Measurements from ENCODE around the gene SPOPL. TPM values are rescaled to one million over a fixed set of nuclear protein-coding genes. Genes with fewer than 3 reads are reported as not detected.

SPOPL gene
- total and polyA plus RNA-seq, 2 donors (not counting 1 experiment from before 2014, with no cell fraction given): 11.5 to 15.2 TPM

DNA sequence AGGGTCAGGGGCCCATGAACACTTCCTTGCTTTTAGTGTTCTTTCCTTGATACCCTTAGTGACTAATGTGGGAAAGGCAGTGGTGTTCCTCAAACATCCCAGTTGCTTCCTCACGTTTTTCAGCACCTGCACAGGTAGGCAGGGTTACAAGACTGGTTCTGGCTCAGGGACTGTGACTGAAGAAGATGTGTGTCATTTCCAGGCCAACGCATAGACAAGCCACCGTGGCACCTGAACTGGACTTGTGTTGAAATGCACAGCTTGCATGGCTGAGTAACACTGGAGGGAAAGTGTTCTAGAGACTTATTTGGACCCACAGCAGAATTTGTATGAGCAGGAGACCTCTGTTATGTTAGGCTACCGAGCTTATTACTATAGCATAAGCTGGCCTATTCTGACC is 107.9 kb downstream of the SPOPL start:
- Histone ChIP-seq H2AFZ (ENCODE audit: low read length) (no peak overlapping the region), H3K4me2 (ENCODE audit: extremely low read depth, insufficient read depth, low read length) (no peak overlapping the region), H3K27me3 (ENCODE audit: control insufficient read depth, insufficient read depth, low read length) (no peaks in the 10 kb centered on the region), H3K4me3 (replicated peaks in 1 of 4; ENCODE audit: control extremely low read depth in 1 of 4, insufficient read depth in 1 of 4, low read depth in 3 of 4, low read length in 4 of 4) (no peak overlapping the region), H3K36me3 (ENCODE audit: control insufficient read depth, insufficient read depth, low read length) (no peaks in the 10 kb centered on the region), H3K79me2 (ENCODE audit: control insufficient read depth, insufficient read depth, low read length) (no peaks in the 10 kb centered on the region), H4K20me1 (ENCODE audit: control insufficient read depth, extremely low read depth, insufficient read depth, low read length) (no peaks in the 10 kb centered on the region), H3K4me1 (ENCODE audit: control insufficient read depth, extremely low read depth, insufficient read depth, low read length) (no peaks in the 10 kb centered on the region), H3K27ac (ENCODE audit: insufficient read depth, low read length) (no peak overlapping the region), H3K9ac (ENCODE audit: insufficient read depth, low read length) (no peak overlapping the region), H3K9me3 (ENCODE audit: control insufficient read depth, insufficient read depth, low read depth, low read length) (no peaks in the 10 kb centered on the region)
- no peak for DNase-seq (ENCODE audit: low read depth in 2 of 2)
- TF ChIP-seq, protein P1, sequence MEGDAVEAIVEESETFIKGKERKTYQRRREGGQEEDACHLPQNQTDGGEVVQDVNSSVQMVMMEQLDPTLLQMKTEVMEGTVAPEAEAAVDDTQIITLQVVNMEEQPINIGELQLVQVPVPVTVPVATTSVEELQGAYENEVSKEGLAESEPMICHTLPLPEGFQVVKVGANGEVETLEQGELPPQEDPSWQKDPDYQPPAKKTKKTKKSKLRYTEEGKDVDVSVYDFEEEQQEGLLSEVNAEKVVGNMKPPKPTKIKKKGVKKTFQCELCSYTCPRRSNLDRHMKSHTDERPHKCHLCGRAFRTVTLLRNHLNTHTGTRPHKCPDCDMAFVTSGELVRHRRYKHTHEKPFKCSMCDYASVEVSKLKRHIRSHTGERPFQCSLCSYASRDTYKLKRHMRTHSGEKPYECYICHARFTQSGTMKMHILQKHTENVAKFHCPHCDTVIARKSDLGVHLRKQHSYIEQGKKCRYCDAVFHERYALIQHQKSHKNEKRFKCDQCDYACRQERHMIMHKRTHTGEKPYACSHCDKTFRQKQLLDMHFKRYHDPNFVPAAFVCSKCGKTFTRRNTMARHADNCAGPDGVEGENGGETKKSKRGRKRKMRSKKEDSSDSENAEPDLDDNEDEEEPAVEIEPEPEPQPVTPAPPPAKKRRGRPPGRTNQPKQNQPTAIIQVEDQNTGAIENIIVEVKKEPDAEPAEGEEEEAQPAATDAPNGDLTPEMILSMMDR (conservative IDR thresholded peaks at IDR 0.05 in 1 of 2, IDR thresholded peaks at IDR 0.05 in 1 of 2; ENCODE audit: low read depth in 1 of 2, low read length in 2 of 2): no peak

DNA sequence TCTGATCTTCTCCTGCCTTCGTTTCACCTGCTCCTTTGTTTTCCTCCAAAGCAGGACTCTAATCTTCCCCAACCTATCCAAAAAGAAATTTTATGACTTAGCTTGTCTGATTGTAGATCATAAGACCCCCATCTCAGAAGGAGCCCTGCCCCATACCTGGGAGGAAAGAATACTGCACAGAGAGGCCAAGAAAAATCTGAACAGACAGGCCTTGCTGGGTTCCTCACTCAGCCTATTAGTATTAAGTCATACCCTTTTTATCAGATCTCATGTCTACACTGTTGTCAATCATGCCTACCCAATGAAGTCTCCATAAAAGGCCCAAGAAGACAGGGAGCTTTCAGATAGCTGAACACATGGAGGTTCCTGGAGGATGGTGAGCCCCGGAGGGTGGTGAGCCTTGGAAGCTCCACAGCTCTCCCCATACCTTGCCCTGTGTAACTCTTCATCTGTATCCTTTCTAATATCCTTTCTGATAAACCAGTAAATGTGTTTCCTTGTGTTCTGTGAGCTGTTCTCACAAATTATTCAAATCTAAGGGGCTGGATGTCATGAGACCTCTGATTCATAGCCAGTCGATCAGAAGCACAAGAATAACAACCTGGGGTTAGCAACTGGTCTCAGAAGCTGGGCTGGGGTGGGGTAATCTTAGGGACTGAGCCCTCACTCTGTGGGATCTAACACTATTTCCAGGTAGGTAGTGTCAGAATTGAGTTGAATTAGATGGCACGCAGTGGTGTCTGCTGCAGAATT is 108.8 kb downstream of the SPOPL start:
- Histone ChIP-seq H3K4me3 (replicated peaks in 1 of 4; ENCODE audit: control extremely low read depth in 1 of 4, insufficient read depth in 1 of 4, low read depth in 3 of 4, low read length in 4 of 4) (no peak overlapping the region), H3K4me2 (ENCODE audit: extremely low read depth, insufficient read depth, low read length) (no peak overlapping the region), H3K27ac (ENCODE audit: insufficient read depth, low read length) (no peak overlapping the region), H4K20me1 (ENCODE audit: control insufficient read depth, extremely low read depth, insufficient read depth, low read length) (no peaks in the 10 kb centered on the region), H3K79me2 (ENCODE audit: control insufficient read depth, insufficient read depth, low read length) (no peaks in the 10 kb centered on the region), H3K9me3 (ENCODE audit: control insufficient read depth, insufficient read depth, low read depth, low read length) (no peaks in the 10 kb centered on the region), H2AFZ (ENCODE audit: low read length) (no peak overlapping the region), H3K36me3 (ENCODE audit: control insufficient read depth, insufficient read depth, low read length) (no peaks in the 10 kb centered on the region), H3K4me1 (ENCODE audit: control insufficient read depth, extremely low read depth, insufficient read depth, low read length) (no peaks in the 10 kb centered on the region), H3K9ac (ENCODE audit: insufficient read depth, low read length) (no peak overlapping the region), H3K27me3 (ENCODE audit: control insufficient read depth, insufficient read depth, low read length) (no peaks in the 10 kb centered on the region)
- no peak for TF ChIP-seq EZH2 (IDR thresholded peaks at IDR 0.05; ENCODE audit: low read length, missing control alignments)
- TF ChIP-seq, protein P1 (conservative IDR thresholded peaks at IDR 0.05 in 1 of 2, IDR thresholded peaks at IDR 0.05 in 1 of 2; ENCODE audit: low read depth in 1 of 2, low read length in 2 of 2): no peak
- DNase-seq (ENCODE audit: low read depth in 2 of 2): no peak

- no peaks in the 10 kb centered on the region for H4K20me1 ChIP-seq (ENCODE audit: control insufficient read depth, extremely low read depth, insufficient read depth, low read length)
- H3K27me3 ChIP-seq (ENCODE audit: control insufficient read depth, insufficient read depth, low read length): no peaks in the 10 kb centered on the region
- no peaks in the 10 kb centered on the region for H3K79me2 ChIP-seq (ENCODE audit: control insufficient read depth, insufficient read depth, low read length)
- H3K4me2 ChIP-seq (ENCODE audit: extremely low read depth, insufficient read depth, low read length): no peak overlapping the region
- H3K9me3 ChIP-seq (ENCODE audit: control insufficient read depth, insufficient read depth, low read depth, low read length): no peaks in the 10 kb centered on the region
- H3K36me3 ChIP-seq (ENCODE audit: control insufficient read depth, insufficient read depth, low read length): no peaks in the 10 kb centered on the region
- H3K4me1 ChIP-seq (ENCODE audit: control insufficient read depth, extremely low read depth, insufficient read depth, low read length): no peaks in the 10 kb centered on the region
- TF ChIP-seq EZH2 (IDR thresholded peaks at IDR 0.05; ENCODE audit: low read length, missing control alignments): no peak
- TF ChIP-seq, protein P1 (conservative IDR thresholded peaks at IDR 0.05 in 1 of 2, IDR thresholded peaks at IDR 0.05 in 1 of 2; ENCODE audit: low read depth in 1 of 2, low read length in 2 of 2): no peak
- DNase-seq (ENCODE audit: low read depth in 2 of 2): peak in 1 of 2 donors; percentile 81
- no peak overlapping the region for H3K4me3 ChIP-seq (replicated peaks in 1 of 4; ENCODE audit: control extremely low read depth in 1 of 4, insufficient read depth in 1 of 4, low read depth in 3 of 4, low read length in 4 of 4)
- H3K9ac ChIP-seq (ENCODE audit: insufficient read depth, low read length): no peak overlapping the region
- H3K27ac ChIP-seq (ENCODE audit: insufficient read depth, low read length): no peak overlapping the region
- H2AFZ ChIP-seq (ENCODE audit: low read length): no peak overlapping the region
Observed at GRCh38 chr2:138615257-138615656, 113.7 kb downstream of the SPOPL start.

Data from fibroblast of lung (primary cell).